Measurements from ENCODE around the gene C1QTNF6.

DNA sequence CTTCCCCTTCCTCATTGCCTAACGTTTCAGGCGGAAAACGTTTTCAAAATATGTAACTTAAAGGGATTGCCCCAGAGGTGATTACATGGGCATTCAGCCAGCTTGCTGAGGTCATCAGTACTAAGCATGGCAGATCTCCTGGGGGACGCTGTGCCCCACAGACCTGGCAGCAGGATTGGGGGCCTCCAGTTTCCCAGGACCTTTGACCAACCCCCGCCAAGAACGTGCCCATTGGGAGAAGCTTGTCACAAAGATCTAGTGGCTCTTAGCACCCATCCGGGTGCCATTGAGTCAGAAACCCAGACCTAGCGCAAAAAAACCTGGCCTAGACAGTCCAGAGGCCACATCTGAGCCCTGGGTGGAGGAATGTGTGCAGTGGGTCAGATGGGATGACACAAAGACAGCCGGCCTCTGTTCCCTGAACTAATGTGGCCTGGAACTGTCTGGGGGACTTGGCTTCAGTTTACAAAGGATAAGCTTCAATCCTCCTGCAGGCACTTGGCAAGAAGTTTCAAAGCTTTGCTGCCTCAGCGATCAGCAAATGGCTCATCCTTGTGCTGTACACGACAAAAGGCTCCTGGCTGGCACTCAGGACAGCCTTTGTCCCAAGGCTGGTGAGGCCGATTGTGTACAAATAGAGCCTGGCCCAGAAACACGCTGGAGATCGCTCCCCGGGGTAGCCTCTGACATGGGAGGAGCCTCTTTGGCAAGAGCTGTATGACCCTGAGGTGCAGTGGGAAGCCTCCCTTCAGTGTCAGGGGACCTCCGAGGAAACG is 9.5 kb downstream of the C1QTNF6 start:
- TF ChIP-seq, protein P1, sequence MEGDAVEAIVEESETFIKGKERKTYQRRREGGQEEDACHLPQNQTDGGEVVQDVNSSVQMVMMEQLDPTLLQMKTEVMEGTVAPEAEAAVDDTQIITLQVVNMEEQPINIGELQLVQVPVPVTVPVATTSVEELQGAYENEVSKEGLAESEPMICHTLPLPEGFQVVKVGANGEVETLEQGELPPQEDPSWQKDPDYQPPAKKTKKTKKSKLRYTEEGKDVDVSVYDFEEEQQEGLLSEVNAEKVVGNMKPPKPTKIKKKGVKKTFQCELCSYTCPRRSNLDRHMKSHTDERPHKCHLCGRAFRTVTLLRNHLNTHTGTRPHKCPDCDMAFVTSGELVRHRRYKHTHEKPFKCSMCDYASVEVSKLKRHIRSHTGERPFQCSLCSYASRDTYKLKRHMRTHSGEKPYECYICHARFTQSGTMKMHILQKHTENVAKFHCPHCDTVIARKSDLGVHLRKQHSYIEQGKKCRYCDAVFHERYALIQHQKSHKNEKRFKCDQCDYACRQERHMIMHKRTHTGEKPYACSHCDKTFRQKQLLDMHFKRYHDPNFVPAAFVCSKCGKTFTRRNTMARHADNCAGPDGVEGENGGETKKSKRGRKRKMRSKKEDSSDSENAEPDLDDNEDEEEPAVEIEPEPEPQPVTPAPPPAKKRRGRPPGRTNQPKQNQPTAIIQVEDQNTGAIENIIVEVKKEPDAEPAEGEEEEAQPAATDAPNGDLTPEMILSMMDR (IDR thresholded peaks at IDR 0.05; ENCODE audit: insufficient read depth, low read depth, low read length): no peak
- TF ChIP-seq EZH2 (IDR thresholded peaks at IDR 0.05; ENCODE audit: insufficient read depth, low read length): no peak

All from astrocyte (in vitro differentiated cells and primary cell).